Stimulated activated CD8-positive, alpha-beta memory T cell treated with anti-CD3 and anti-CD28 coated beads, Interleukin-12 subunit alpha, Interleukin-12 subunit beta, amount 100 ng/mL, for 1 hour (primary cell): ENCODE data around the gene SNED1.

ENCODE experiments used
- DNase-seq: peaks from one replicate; pipeline ENCODE4 v3.0.0-alpha.2; 2020; ENCODE audit warnings: low read depth

Gene SNED1

DNA sequence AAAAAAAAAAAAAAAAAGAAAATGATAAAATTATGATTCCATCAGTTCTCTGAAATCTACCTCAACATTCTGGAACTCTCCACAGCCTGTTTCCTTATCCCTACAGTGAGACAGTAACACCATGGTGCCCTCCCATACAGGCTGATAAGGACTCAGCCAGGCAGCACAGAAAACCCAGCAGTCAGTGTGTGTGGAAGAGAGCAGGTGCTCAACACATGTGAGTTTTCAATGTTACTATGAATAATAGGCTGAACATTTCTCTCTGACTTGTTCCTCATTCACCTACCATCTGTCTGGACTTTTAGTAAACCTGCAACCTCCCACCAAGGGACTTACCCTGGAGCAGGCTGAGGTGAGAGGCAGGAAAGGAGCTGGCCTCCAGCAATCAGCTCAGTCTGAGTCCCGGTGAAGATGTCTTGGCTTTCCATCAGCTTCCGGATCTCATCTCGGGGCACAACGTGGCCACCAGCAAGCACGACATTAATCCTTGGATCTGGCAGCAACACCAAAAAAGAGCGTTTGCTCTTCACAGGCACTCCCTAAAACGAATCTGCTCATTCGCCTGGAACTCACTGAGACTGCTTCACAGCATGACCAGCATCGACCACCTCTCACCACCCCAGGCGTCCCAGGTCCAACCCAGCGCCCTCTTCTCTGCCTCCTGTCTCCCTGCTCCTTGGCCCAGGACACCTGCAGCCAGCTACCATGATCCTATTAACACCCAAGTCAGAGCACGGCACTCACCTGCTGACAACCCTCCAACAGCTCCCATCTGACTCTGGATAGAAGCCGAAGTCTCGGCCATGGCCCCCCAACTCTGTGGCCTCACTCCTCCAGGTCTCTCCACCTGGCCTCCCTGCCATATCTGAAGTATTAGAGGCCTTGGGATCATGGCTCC, 134.4 kb downstream of the SNED1 start:
- no peak for DNase-seq

DNA sequence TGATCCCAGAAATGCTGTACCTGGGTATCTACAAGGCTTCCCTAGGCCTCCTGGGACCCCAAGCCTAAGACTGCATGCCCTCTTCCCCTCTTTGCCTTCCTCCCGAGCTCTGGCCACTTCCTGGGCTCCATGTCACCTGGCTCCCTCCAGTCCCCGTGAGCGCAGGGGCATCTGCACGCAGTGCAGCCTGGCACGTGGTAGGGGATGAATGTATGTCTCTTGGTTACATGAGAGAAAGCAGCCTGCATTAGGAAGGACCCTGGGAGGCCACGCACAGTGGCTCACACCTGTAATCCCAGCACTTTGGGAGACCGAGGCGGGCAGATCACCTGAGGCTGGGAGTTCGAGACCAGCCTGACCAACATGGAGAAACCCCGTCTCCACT, 135.0 kb downstream of the SNED1 start:
- no peak for DNase-seq

- no peak for DNase-seq
These were observed 136.3 kb downstream of the SNED1 start for GRCh38 chr2:241134711-241135110.

DNA sequence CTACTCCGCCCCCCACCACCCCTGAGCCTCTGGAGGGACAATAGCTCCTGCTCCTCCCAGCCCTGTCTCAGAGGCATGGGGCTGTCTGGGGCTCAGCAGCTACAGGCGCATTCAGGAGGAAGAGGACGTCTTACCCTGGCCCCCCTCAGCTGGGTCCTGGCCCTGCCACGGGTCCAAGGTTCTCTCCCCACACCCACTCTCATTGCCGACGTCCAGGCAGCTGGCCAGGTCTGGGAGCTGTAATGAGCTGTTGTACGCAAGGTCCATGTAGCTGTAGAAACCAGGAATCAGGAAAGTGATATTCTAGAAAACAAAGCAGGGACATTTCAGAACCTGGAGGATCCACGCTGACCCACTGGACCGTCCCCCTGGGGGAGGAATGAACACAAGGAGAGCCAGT, 137.3 kb downstream of the SNED1 start:
- DNase-seq = no peak

GRCh38 chr2:241136191-241136590, 137.8 kb downstream of the SNED1 start:
- DNase-seq = no peak

DNA sequence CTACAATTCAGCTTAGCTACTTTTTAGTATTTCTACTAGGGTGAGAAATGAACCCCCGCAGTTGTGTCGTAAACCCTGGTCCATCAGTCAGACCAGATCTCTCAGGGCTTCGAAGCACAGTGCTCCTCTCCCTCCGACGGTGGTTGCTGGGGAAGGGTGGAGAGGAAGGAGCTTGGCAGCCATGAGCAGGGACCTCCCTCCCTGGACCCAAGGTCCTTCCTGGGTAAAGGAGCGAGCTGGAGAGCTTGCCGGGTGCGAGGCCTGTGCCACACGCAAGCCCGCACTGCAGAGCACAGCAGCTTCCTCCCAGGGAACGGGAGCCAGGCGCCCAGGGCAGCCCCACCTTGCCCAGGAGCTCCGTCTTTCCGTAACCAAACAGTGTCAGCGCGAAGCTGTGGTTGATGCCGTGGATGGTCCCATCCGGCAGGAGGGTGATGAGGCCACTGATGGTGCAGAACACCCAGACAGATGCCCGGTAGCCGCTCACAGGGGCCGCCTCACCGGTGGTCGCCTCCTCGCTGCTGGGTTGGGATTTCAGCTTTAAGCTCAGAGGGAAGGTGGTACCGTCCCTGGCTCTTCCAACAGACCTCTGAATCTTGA, 138.3 kb downstream of the SNED1 start:
- no peak for DNase-seq

GRCh38 chr2:241137276-241138190, 139.1 kb downstream of the SNED1 start:
- DNase-seq = no peak

GRCh38 chr2:241138471-241138870, 140.1 kb downstream of the SNED1 start:
- DNase-seq = no peak

- DNase-seq = no peak
These were observed 141.4 kb downstream of the SNED1 start for GRCh38 chr2:241139531-241140444.

DNA sequence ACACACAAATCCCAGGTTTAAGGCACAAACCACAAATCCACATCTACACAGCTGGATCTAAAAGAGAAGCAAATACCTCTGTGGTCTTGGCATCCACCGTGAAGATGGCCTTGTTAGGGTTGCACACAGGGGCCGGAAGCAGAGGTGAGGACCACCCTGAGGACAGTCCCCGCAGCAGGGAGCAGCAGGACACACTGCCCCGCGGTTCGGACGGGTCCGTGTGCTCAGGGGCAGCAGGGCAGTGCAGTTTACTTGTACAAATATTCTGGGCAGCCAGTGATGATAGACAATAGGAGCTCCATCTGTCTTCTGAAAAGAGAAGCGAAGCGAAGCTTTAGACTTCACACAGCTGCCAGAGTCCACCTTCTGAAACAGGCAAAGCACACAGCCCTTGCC, 142.0 kb downstream of the SNED1 start:
- DNase-seq = no peak

DNA sequence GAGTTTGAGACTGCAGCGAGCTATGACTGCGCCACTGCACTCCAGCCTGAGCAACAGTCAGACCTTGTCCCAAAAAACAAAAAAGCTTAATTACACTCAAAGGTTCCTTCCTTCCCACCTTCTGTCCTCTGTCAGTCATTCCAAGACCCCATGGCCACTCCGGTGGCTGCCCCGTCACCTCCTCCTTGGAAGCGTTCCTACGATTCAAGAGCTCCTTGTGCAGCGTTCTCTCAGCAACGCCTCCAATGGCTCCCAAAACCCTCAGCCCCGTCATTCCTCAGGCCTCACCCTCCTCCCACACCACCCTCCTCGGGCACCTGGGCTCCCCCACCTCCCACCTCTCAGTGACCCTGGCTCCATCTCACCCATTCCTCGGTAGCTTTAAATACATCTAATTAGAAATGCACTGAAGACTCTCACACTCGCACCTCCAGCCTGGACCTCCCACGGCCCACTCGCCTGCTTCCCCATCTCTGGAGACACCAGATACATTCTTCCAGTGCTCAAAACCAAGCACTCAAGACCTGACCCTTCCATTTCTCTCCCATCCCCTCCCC, 142.9 kb downstream of the SNED1 start:
- no peak for DNase-seq

- no peak for DNase-seq
These were observed 143.6 kb downstream of the SNED1 start for GRCh38 chr2:241142063-241142462.

DNA sequence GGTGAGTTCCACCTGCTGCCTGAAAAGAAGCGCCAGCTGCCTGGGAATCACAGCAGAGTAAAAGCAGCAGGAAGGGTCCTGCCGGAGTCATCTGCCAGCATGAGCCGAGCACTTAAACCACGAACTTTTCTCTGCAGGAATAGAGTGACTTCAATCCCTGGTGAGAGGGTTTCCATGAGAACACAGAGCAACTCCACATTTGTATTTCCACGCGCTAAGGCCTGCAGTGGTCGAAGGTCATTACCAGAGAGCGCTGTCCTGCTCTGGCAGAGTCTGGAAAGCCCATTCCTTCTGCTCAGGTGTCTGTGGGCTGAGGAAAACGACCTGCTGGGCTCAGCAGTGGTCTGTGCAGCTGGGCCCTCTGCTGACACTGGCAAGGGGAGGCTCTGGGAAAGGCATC, 144.2 kb downstream of the SNED1 start:
- DNase-seq = no peak
